PC-9 (cell line): ENCODE results near the gene GART.

ENCODE experiments used
- CTCF ChIP-seq: fragments of 200-600 bp; sonication (generic); conservative IDR thresholded peaks from 2 replicates; pipeline ENCODE4 v1.6.1; 2017; ENCODE audit warnings: mixed run types, antibody characterized with exemption, mild to moderate bottlenecking, moderate library complexity
- EZH2 ChIP-seq: fragments of 200-600 bp; sonication (generic); IDR thresholded peaks from 2 replicates; pipeline ENCODE4 v1.8.0; 2017; ENCODE audit warnings: antibody characterized with exemption, low read depth

GRCh38 chr21:33552093-33552998 is 10.4 kb upstream of the GART start:
- TF ChIP-seq CTCF: no peak
- TF ChIP-seq EZH2: no peak
